Lower lobe of right lung (tissue), 2 donors: ENCODE measurements around the gene XYLB. TPM values are rescaled to one million over a fixed set of nuclear protein-coding genes. Genes with fewer than 3 reads are reported as not detected.

Experiments
- ATAC-seq, 2 donors: fragments of 200-7000 bp; cut with Tn5 transposase; one replicate each; pipeline ENCODE4 v1.9.1; 2020 to 2022; ENCODE audit warnings: mild to moderate bottlenecking in 2 of 2, moderate library complexity in 2 of 2
- DNase-seq: peaks from one replicate; pipeline ENCODE4 v3.0.0-alpha.2; 2020
- H3K27ac ChIP-seq: fragments of 200-600 bp; one replicate; pipeline ENCODE4 v1.8.0; 2022
- H3K27me3 ChIP-seq: fragments of 200-600 bp; one replicate; pipeline ENCODE4 v1.8.0; 2022; ENCODE audit warnings: low read depth
- H3K36me3 ChIP-seq: fragments of 200-600 bp; one replicate; pipeline ENCODE4 v1.8.0; 2022; ENCODE audit warnings: mild to moderate bottlenecking
- H3K4me1 ChIP-seq: fragments of 200-600 bp; one replicate; pipeline ENCODE4 v1.8.0; 2022
- H3K4me3 ChIP-seq: fragments of 200-600 bp; one replicate; pipeline ENCODE4 v1.8.0; 2022; ENCODE audit warnings: mild to moderate bottlenecking
- H3K9me3 ChIP-seq: fragments of 200-600 bp; one replicate; pipeline ENCODE4 v1.8.0; 2022
- intact Hi-C: fragments of 100-400 bp; cut with DNase I; formaldehyde crosslinking; loops from one replicate; pipeline ENCODE4 v1.11.0; 2022
- total RNA-seq: library from RNA; stranded (reverse); fragmentation: NEBNext Ultra II Directional; extraction: Animal tissue kit (Norgen Biotek cat#: 25700); gene quantifications from one replicate; pipeline ENCODE4 v1.2.1, GENCODE V29; 2021
- TF ChIP-seq, protein P1 (sequence below): fragments of 200-600 bp; IDR thresholded peaks from one replicate; pipeline ENCODE4 v1.8.0; 2022; ENCODE audit warnings: antibody characterized with exemption, mild to moderate bottlenecking
- donor health status: DM: no; HTN: yes; CAD: no; lungs with severe emphysema.

The XYLB gene
- total RNA-seq, 1 donor from 2014 or later: 2.7 TPM

DNA sequence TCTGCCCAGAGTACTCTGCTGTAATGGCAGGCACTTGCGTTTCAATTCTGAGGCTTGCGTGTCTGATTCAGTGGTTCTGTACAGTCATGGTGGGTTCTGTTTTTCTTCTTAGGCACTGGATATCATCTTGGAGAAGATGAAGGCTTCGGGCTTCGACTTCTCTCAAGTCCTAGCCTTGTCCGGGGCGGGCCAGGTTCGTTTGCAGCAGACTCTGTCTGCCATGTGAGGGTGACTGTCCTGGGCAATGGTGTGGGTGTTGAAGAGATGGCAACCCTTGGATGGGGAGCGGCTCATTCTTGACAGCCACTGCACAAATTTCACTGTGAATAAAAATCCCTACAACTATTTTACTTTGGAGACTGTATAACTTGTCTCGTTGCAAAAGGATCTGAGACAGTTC is 16.2 kb downstream of the XYLB start:
- Histone ChIP-seq H3K4me1 (no peaks in the 10 kb centered on the region), H3K27ac (no peak overlapping the region), H3K9me3 (no peaks in the 10 kb centered on the region), H3K4me3 (no peak overlapping the region), H3K36me3 (peaks cover 10% of the 10 kb centered on the region), H3K27me3 (no peaks in the 10 kb centered on the region)
- ATAC-seq (no peak), DNase-seq (no peak)
- intact Hi-C loops: no loop called here
- TF ChIP-seq, protein P1, sequence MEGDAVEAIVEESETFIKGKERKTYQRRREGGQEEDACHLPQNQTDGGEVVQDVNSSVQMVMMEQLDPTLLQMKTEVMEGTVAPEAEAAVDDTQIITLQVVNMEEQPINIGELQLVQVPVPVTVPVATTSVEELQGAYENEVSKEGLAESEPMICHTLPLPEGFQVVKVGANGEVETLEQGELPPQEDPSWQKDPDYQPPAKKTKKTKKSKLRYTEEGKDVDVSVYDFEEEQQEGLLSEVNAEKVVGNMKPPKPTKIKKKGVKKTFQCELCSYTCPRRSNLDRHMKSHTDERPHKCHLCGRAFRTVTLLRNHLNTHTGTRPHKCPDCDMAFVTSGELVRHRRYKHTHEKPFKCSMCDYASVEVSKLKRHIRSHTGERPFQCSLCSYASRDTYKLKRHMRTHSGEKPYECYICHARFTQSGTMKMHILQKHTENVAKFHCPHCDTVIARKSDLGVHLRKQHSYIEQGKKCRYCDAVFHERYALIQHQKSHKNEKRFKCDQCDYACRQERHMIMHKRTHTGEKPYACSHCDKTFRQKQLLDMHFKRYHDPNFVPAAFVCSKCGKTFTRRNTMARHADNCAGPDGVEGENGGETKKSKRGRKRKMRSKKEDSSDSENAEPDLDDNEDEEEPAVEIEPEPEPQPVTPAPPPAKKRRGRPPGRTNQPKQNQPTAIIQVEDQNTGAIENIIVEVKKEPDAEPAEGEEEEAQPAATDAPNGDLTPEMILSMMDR: no peak

DNA sequence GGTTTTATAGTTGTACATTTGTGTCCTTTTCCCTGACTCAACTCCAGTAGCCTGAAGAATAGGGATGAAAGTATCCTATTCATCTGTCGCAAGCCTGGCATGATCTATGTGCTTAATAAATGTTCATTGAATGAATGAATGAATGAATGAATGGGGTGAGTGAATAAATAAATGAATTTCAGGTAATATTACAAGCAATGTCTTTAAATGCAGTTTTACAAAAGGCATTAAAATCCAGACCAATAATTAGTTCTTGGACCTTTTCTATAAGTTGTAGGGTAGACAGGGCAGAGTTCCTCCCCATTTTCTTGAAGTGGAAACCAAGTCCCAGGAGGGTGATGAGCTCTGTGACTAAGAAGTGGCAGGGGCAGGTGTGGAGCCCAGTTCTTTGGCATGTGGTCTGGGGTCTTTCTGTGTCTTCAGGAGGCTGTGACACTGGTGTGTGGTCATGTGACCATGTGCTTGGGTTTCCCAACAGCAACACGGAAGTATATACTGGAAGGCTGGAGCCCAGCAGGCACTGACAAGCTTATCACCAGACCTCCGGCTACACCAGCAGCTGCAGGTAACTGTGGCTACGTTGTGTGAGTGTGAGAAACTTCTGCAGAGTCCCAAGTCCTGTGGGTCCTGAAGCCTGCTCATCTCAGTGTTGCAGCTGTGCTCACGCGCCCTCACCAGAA is 18.3 kb downstream of the XYLB start:
- TF ChIP-seq, protein P1: no peak
- ATAC-seq (no peak), DNase-seq (no peak)
- Histone ChIP-seq H3K4me1 (no peaks in the 10 kb centered on the region), H3K27me3 (no peaks in the 10 kb centered on the region), H3K27ac (no peak overlapping the region), H3K36me3 (peaks cover 10% of the 10 kb centered on the region), H3K9me3 (no peaks in the 10 kb centered on the region), H3K4me3 (no peak overlapping the region)
- intact Hi-C loops: no loop called here

DNA sequence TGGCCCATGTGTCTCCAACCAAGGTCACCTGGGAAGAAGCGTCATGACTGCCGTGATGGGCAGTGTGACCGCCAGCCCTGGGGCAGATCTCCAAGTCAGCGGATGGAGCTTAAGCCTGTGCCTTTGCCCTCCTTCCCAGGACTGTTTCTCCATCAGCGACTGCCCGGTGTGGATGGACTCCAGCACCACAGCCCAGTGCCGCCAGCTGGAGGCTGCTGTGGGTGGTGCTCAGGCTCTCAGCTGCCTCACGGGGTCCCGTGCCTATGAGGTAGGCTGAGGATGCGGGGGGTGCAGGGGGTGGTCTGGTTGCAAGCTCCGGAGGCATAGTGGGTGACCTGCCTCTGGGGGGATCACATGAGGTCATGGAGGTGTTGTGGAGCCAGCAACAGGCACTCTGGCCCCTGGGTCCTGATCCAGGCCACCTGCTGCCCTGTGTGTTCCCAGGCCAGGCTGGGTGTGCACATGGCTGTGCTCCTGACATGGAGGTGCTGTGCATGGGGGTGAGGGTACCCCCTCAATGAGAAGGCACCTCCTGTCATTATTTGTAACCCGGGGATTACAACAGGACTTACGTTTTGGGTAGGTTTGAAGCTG is 19.0 kb downstream of the XYLB start:
- Histone ChIP-seq H3K27me3 (no peaks in the 10 kb centered on the region), H3K4me3 (no peak overlapping the region), H3K4me1 (no peaks in the 10 kb centered on the region), H3K27ac (no peak overlapping the region), H3K36me3 (peaks cover 10% of the 10 kb centered on the region), H3K9me3 (no peaks in the 10 kb centered on the region)
- DNase-seq: no peak
- intact Hi-C loops: no loop called here
- TF ChIP-seq, protein P1: no peak
- ATAC-seq: peak in 1 of 2 donors; percentile 22

GRCh38 chr3:38366082-38366481 is 19.5 kb downstream of the XYLB start:
- Histone ChIP-seq H3K27ac (no peak overlapping the region), H3K4me3 (no peak overlapping the region), H3K27me3 (no peaks in the 10 kb centered on the region), H3K36me3 (peaks cover 10% of the 10 kb centered on the region), H3K9me3 (no peaks in the 10 kb centered on the region), H3K4me1 (no peaks in the 10 kb centered on the region)
- no peak for DNase-seq
- TF ChIP-seq, protein P1: no peak
- intact Hi-C loops: no loop called here
- no peak for ATAC-seq

DNA sequence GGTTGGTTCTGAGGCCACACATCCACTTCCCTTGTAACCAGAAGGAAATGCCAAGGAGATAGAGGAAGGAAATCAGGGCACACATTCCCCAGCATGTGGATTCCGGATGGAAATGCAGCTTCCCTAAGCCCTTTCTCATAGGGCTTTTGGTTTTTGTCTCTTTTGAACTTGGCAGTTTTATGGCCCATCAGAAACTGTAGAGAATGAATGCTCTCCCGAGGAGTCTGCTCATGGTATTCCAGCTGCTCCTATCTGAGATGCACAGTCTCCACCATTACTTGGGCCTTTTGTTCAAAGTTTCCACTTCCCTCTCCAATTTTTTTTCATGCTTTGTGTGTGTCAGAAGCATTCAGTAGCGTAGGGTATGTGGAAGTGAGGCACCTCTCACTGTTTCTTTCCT is 21.2 kb downstream of the XYLB start:
- no peak for DNase-seq
- intact Hi-C loops: no loop called here
- TF ChIP-seq, protein P1: no peak

More for the DNA sequence above, 21.2 kb downstream of the XYLB start:
- Histone ChIP-seq H3K27ac (no peak overlapping the region), H3K36me3 (peaks cover 10% of the 10 kb centered on the region), H3K4me3 (no peak overlapping the region), H3K4me1 (no peaks in the 10 kb centered on the region), H3K27me3 (no peaks in the 10 kb centered on the region), H3K9me3 (no peaks in the 10 kb centered on the region)
- no peak for ATAC-seq
